ENCODE measurements around the gene RNF44.

Gene RNF44

DNA sequence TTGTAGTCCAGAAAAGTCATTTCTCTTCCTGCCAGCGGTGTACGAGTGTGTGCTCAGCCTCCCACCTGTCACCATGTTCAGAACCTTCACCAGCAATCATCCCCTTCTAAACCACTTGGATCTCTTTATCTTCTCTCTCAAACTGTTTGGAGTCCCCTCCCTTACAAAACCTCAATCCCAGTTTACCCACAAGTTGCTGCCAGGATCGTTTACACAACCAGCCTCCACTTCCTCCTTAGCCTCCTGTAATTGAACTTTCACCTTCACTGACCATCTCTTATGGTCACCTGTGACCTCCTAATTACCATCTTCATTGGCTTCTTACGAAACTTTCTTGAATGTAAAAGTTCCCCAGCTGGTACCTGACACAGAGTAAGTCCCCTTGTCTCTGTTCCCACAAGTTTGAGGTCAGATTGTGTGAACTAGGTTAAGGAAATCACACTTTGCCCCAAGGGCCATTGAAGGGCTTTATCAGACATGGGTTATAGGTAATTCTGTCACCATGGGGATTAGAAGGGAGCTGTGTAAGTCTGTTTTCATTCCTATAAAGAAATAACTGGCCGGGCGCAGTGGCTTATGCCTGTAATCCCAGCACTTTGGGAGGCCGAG lies 20.0 kb downstream of the RNF44 start:
- Mint-ChIP-seq H3K27ac (ENCODE audit: low read depth) (no peak overlapping the region), H3K27me3 (no peaks in the 10 kb centered on the region), H3K4me3 (peak overlapping the region; percentile 3), H3K36me3 (ENCODE audit: insufficient read depth) (peaks cover 5% of the 10 kb centered on the region), H3K4me1 (peaks cover 24% of the 10 kb centered on the region), H3K9me3 (no peaks in the 10 kb centered on the region)
- peak; percentile 43 for ATAC-seq (replicated peaks; ENCODE audit: extremely low read depth, poor library complexity, severe bottlenecking)
- DNase-seq (ENCODE audit: low spot score in 2 of 2), result no peak

DNA sequence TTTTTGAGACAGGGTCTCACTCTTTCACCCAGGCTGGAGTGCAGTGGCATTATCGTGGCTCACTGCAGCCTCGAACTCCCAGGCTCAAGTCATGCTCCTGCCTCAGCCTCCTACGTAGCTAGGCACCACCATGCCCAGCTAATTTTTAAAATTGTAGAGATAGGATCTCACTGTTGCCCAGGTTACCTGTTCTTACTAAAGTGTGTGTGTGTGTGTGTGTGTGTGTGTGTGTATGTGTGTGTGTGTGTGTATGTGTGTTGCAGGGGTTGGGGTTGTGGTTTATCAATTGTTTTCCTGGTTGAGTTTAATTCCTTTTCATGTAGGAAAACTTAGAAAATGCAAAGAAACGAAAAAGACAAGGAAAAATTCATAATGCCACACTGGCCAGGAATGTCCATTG lies 21.8 kb downstream of the RNF44 start:
- ATAC-seq (replicated peaks; ENCODE audit: extremely low read depth, poor library complexity, severe bottlenecking) (no peak), DNase-seq (ENCODE audit: low spot score in 2 of 2) (no peak)
- H3K4me1 Mint-ChIP-seq, result peaks cover 18% of the 10 kb centered on the region
- no peak overlapping the region for H3K27ac Mint-ChIP-seq (ENCODE audit: low read depth)
- H3K36me3 Mint-ChIP-seq (ENCODE audit: insufficient read depth), result peaks cover 2% of the 10 kb centered on the region
- H3K9me3 Mint-ChIP-seq, result no peaks in the 10 kb centered on the region
- no peak overlapping the region for H3K4me3 Mint-ChIP-seq
- no peaks in the 10 kb centered on the region for H3K27me3 Mint-ChIP-seq

- no peak overlapping the region for H3K4me3 Mint-ChIP-seq
- H3K27me3 Mint-ChIP-seq, result no peaks in the 10 kb centered on the region
- peaks cover 2% of the 10 kb centered on the region for H3K36me3 Mint-ChIP-seq (ENCODE audit: insufficient read depth)
- DNase-seq (ENCODE audit: low spot score in 2 of 2), result no peak
- ATAC-seq (replicated peaks; ENCODE audit: extremely low read depth, poor library complexity, severe bottlenecking), result no peak
- H3K9me3 Mint-ChIP-seq, result no peaks in the 10 kb centered on the region
- peaks cover 14% of the 10 kb centered on the region for H3K4me1 Mint-ChIP-seq
- H3K27ac Mint-ChIP-seq (ENCODE audit: low read depth), result peak overlapping the region; percentile 75
Measured at GRCh38 chr5:176514244-176514950, 22.8 kb downstream of the RNF44 start.

DNA sequence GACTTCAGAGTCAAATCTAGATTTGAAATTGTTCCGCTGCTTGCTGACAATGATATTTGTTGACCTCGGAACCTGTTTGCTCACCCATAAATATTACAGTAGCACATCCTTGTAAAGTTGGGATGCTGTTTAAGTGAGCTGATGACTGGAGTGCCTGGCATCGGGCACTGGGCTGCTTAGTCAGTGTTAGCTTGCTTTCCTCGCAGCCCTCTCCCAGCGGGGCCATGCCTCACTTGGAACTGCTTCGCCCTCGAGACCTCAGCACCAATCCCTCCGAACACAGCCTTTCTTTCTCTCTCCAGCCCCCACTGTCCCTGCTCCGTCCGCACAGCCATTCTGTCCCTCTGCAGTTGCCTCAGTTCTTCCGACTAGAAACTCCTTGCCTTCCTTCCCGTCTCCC lies 23.4 kb downstream of the RNF44 start:
- DNase-seq (ENCODE audit: low spot score in 2 of 2), result no peak
- ATAC-seq (replicated peaks; ENCODE audit: extremely low read depth, poor library complexity, severe bottlenecking), result no peak
- no peaks in the 10 kb centered on the region for H3K9me3 Mint-ChIP-seq
- peaks cover 14% of the 10 kb centered on the region for H3K4me1 Mint-ChIP-seq
- no peaks in the 10 kb centered on the region for H3K27me3 Mint-ChIP-seq
- no peak overlapping the region for H3K4me3 Mint-ChIP-seq
- peak overlapping the region; percentile 75 for H3K27ac Mint-ChIP-seq (ENCODE audit: low read depth)
- peaks cover 4% of the 10 kb centered on the region for H3K36me3 Mint-ChIP-seq (ENCODE audit: insufficient read depth)

GRCh38 chr5:176508603-176509002 lies 28.6 kb downstream of the RNF44 start:
- peaks cover 35% of the 10 kb centered on the region for H3K36me3 Mint-ChIP-seq (ENCODE audit: insufficient read depth)
- ATAC-seq (replicated peaks; ENCODE audit: extremely low read depth, poor library complexity, severe bottlenecking), result no peak
- H3K27me3 Mint-ChIP-seq, result no peaks in the 10 kb centered on the region
- no peaks in the 10 kb centered on the region for H3K9me3 Mint-ChIP-seq
- no peak overlapping the region for H3K4me3 Mint-ChIP-seq
- peak overlapping the region; percentile 19 for H3K27ac Mint-ChIP-seq (ENCODE audit: low read depth)
- no peaks in the 10 kb centered on the region for H3K4me1 Mint-ChIP-seq
- no peak for DNase-seq (ENCODE audit: low spot score in 2 of 2)

DNA sequence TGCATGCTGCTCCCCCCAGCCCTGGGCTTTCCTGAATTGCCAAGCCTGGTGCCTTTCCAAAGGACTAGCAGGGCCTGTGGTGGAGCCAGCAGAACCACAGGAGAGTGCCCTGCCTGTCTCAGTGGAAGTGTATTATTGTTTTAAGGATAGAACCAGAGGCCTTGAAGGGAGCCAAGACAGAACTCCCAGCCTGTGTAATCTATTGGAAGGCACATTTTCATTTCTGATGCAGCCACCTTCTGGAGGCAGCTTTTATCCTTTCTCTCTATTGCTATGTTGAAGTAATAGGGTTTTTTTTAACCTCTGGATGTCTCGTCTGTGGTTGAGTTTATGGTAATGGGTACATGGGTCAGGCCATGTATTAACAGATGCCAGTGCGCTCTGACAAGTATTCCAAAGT lies 29.3 kb downstream of the RNF44 start:
- no peaks in the 10 kb centered on the region for H3K9me3 Mint-ChIP-seq
- no peak overlapping the region for H3K4me3 Mint-ChIP-seq
- DNase-seq (ENCODE audit: low spot score in 2 of 2) (no peak), ATAC-seq (replicated peaks; ENCODE audit: extremely low read depth, poor library complexity, severe bottlenecking) (no peak)
- H3K27ac Mint-ChIP-seq (ENCODE audit: low read depth), result no peak overlapping the region
- H3K36me3 Mint-ChIP-seq (ENCODE audit: insufficient read depth), result peaks cover 41% of the 10 kb centered on the region
- H3K4me1 Mint-ChIP-seq, result no peaks in the 10 kb centered on the region
- H3K27me3 Mint-ChIP-seq, result no peaks in the 10 kb centered on the region

DNA sequence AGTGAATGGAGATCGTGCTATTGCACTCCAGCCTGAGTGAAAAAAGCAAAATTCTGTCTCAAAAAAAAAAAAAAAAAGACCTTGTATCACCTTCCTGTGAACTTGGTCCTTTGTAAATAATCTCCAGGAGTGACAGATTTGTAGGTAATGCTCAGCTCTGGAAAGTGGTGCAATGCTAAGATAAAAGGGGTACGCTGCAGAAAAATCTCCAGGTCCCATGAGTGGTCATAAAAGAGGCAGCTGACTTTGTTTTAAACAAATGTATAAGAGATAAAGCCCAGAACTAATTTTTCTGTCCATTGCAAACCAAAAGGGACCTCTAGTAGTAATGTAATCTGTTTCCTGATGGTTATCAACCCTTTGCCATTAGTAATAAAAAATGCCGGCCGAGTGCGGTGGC lies 33.7 kb downstream of the RNF44 start:
- Mint-ChIP-seq H3K27me3 (no peaks in the 10 kb centered on the region), H3K27ac (ENCODE audit: low read depth) (no peak overlapping the region), H3K4me1 (no peaks in the 10 kb centered on the region), H3K9me3 (no peaks in the 10 kb centered on the region), H3K4me3 (no peak overlapping the region), H3K36me3 (ENCODE audit: insufficient read depth) (peaks cover 65% of the 10 kb centered on the region)
- ATAC-seq (replicated peaks; ENCODE audit: extremely low read depth, poor library complexity, severe bottlenecking) (no peak), DNase-seq (ENCODE audit: low spot score in 2 of 2) (no peak)

GRCh38 chr5:176501333-176501732 lies 35.9 kb downstream of the RNF44 start:
- Mint-ChIP-seq H3K27ac (ENCODE audit: low read depth) (no peak overlapping the region), H3K9me3 (no peaks in the 10 kb centered on the region), H3K36me3 (ENCODE audit: insufficient read depth) (peaks cover 60% of the 10 kb centered on the region)

DNA sequence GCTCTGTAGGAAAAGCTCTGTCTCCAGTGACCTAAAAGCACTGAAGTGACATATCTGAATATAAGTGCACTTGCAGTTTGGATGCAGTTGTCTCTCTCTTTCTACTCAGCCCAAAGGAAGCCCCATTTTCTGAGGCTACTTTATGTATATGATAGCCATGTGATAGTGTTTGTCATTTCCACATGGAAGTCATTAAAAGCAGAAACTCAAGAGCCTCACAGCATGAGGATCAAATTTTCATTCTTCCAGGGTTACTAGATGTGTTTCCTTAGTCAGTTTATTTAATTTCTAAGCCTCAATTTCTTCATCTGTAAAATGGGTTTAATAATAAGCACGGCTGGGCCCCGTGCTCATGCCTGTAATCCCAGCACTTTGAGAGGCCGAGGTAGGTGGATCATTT lies 36.7 kb downstream of the RNF44 start:
- Mint-ChIP-seq H3K36me3 (ENCODE audit: insufficient read depth) (peaks cover 62% of the 10 kb centered on the region), H3K4me1 (no peaks in the 10 kb centered on the region), H3K4me3 (no peak overlapping the region), H3K27ac (ENCODE audit: low read depth) (no peak overlapping the region), H3K9me3 (no peaks in the 10 kb centered on the region), H3K27me3 (no peaks in the 10 kb centered on the region)
- ATAC-seq (replicated peaks; ENCODE audit: extremely low read depth, poor library complexity, severe bottlenecking) (no peak), DNase-seq (ENCODE audit: low spot score in 2 of 2) (no peak)

More at GRCh38 chr5:176501333-176501732, 35.9 kb downstream of the RNF44 start:
- Mint-ChIP-seq H3K4me1 (no peaks in the 10 kb centered on the region), H3K27me3 (no peaks in the 10 kb centered on the region), H3K4me3 (no peak overlapping the region)
- DNase-seq (ENCODE audit: low spot score in 2 of 2) (no peak), ATAC-seq (replicated peaks; ENCODE audit: extremely low read depth, poor library complexity, severe bottlenecking) (no peak)

- DNase-seq (ENCODE audit: low spot score in 2 of 2), result no peak
- Mint-ChIP-seq H3K27me3 (no peaks in the 10 kb centered on the region), H3K9me3 (no peaks in the 10 kb centered on the region), H3K36me3 (ENCODE audit: insufficient read depth) (peaks cover 68% of the 10 kb centered on the region), H3K4me1 (no peaks in the 10 kb centered on the region), H3K4me3 (no peak overlapping the region), H3K27ac (ENCODE audit: low read depth) (peak overlapping the region; percentile 63)
- no peak for ATAC-seq (replicated peaks; ENCODE audit: extremely low read depth, poor library complexity, severe bottlenecking)
Measured at GRCh38 chr5:176499273-176499672, 37.9 kb downstream of the RNF44 start.

GRCh38 chr5:176497852-176498251 lies 39.4 kb downstream of the RNF44 start:
- no peak overlapping the region for H3K4me3 Mint-ChIP-seq
- no peaks in the 10 kb centered on the region for H3K9me3 Mint-ChIP-seq
- no peaks in the 10 kb centered on the region for H3K27me3 Mint-ChIP-seq
- peaks cover 74% of the 10 kb centered on the region for H3K36me3 Mint-ChIP-seq (ENCODE audit: insufficient read depth)
- no peaks in the 10 kb centered on the region for H3K4me1 Mint-ChIP-seq
- no peak for DNase-seq (ENCODE audit: low spot score in 2 of 2)
- H3K27ac Mint-ChIP-seq (ENCODE audit: low read depth), result no peak overlapping the region
- ATAC-seq (replicated peaks; ENCODE audit: extremely low read depth, poor library complexity, severe bottlenecking), result no peak

DNA sequence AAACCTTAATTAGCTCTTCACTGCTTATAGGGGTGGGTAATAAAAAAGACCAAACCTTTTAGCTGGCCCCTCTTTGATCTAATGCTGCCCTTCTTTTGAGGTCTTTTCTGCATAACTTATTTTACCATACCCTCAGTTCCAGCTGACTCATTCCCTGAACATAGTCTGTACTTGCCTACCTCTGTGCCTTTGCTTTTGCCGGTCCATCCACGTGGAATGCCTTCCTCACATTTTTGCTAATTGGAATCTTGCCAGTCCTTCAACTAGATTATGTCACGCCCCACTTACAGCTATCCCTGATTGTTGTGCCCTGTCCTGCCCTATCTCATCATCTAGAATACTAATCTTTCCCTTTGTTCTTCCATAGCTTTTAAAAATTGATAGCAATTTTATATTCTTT lies 44.8 kb downstream of the RNF44 start:
- H3K4me3 Mint-ChIP-seq, result no peak overlapping the region

GRCh38 chr5:176491901-176492300 lies 45.3 kb downstream of the RNF44 start:
- DNase-seq (ENCODE audit: low spot score in 2 of 2) (no peak), ATAC-seq (replicated peaks; ENCODE audit: extremely low read depth, poor library complexity, severe bottlenecking) (no peak)
- Mint-ChIP-seq H3K9me3 (no peaks in the 10 kb centered on the region), H3K4me1 (peaks cover 16% of the 10 kb centered on the region), H3K27ac (ENCODE audit: low read depth) (no peak overlapping the region), H3K4me3 (no peak overlapping the region), H3K27me3 (no peaks in the 10 kb centered on the region), H3K36me3 (ENCODE audit: insufficient read depth) (peaks cover 69% of the 10 kb centered on the region)

More for the DNA sequence above, 44.8 kb downstream of the RNF44 start:
- Mint-ChIP-seq H3K9me3 (no peaks in the 10 kb centered on the region), H3K4me1 (peaks cover 14% of the 10 kb centered on the region), H3K27ac (ENCODE audit: low read depth) (peak overlapping the region; percentile 52), H3K27me3 (no peaks in the 10 kb centered on the region), H3K36me3 (ENCODE audit: insufficient read depth) (peaks cover 73% of the 10 kb centered on the region)
- no peak for DNase-seq (ENCODE audit: low spot score in 2 of 2)
- no peak for ATAC-seq (replicated peaks; ENCODE audit: extremely low read depth, poor library complexity, severe bottlenecking)
